Nephron progenitor cell (in vitro differentiated cells): ENCODE measurements around the gene FMNL2.
"Not testable (repeated sequence)": the region's sequence is repeated elsewhere in the genome, so short reads cannot be mapped to it uniquely, and the experiment has no call there.

Source experiments
- DNase-seq: peaks from one replicate; pipeline ENCODE4 v3.0.0; 2021
- H3K27ac Mint-ChIP-seq: 2 replicates; pipeline ENCODE4 v1.8.0; 2021; ENCODE audit warnings: mild to moderate bottlenecking, moderate library complexity, mixed read lengths
- H3K27me3 Mint-ChIP-seq: 2 replicates; pipeline ENCODE4 v1.8.0; 2021; ENCODE audit warnings: mild to moderate bottlenecking, low read depth, mixed read lengths; ENCODE audit not compliant: poor library complexity
- H3K36me3 Mint-ChIP-seq: 2 replicates; pipeline ENCODE4 v1.8.0; 2021; ENCODE audit warnings: low read depth, mixed read lengths
- H3K4me1 Mint-ChIP-seq: 2 replicates; pipeline ENCODE4 v1.8.0; 2021; ENCODE audit warnings: mixed read lengths
- H3K4me3 Mint-ChIP-seq: 2 replicates; pipeline ENCODE4 v1.8.0; 2021; ENCODE audit warnings: mild to moderate bottlenecking, moderate library complexity, mixed read lengths
- H3K9me3 Mint-ChIP-seq: 2 replicates; pipeline ENCODE4 v1.8.0; 2021; ENCODE audit warnings: mild to moderate bottlenecking, moderate library complexity, mixed read lengths
- TF ChIP-seq, protein P1 (sequence below): fragments of 200-600 bp; sonication (generic); IDR thresholded peaks from 2 replicates; pipeline ENCODE4 v1.5.0; 2021; ENCODE audit warnings: antibody characterized with exemption

FMNL2 gene

DNA sequence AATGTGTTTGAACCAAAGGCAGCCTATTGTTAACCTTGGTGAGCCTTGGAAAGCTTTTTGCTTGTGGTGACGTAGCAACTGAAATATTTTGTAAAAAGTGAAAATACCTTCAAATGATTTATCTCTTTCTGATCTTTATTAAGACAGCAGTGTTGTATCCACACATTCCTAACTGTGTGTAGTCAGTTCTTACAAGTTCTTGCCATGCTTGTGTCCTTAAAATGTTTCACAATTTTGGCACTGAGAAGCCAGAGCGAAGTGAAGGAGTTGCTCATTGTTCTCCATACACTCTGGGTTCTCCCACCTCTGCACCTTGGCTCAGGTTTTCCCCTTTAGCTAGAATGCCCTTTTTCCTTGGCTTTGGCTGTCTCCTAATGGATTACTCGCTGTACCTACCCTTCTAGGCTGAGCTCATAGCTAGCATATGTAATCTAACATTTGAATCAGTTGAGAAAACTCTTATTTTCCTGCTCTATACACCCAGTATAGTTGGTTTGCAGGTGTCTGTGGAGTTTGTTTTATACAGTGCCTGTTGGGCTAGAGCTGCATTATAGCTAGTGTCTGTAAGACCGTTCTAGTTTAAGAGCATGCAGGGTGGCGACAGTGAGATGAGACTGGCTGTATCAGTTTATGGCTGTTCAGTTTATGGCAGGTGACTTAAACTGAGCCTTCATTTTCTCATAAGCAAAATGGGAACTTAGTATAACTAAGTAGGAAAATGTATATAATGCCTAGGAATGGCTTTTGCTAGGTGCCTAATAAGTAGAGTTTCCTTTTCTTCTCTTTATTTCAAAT lies 45.5 kb downstream of the FMNL2 start:
- H3K9me3 Mint-ChIP-seq = no peaks in the 10 kb centered on the region
- H3K27me3 Mint-ChIP-seq = no peaks in the 10 kb centered on the region
- peak overlapping the region; percentile 77 for H3K27ac Mint-ChIP-seq
- TF ChIP-seq, protein P1, sequence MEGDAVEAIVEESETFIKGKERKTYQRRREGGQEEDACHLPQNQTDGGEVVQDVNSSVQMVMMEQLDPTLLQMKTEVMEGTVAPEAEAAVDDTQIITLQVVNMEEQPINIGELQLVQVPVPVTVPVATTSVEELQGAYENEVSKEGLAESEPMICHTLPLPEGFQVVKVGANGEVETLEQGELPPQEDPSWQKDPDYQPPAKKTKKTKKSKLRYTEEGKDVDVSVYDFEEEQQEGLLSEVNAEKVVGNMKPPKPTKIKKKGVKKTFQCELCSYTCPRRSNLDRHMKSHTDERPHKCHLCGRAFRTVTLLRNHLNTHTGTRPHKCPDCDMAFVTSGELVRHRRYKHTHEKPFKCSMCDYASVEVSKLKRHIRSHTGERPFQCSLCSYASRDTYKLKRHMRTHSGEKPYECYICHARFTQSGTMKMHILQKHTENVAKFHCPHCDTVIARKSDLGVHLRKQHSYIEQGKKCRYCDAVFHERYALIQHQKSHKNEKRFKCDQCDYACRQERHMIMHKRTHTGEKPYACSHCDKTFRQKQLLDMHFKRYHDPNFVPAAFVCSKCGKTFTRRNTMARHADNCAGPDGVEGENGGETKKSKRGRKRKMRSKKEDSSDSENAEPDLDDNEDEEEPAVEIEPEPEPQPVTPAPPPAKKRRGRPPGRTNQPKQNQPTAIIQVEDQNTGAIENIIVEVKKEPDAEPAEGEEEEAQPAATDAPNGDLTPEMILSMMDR = no peak
- no peak for DNase-seq
- peaks cover 42% of the 10 kb centered on the region for H3K4me1 Mint-ChIP-seq
- no peak overlapping the region for H3K4me3 Mint-ChIP-seq
- peaks cover 5% of the 10 kb centered on the region for H3K36me3 Mint-ChIP-seq

DNA sequence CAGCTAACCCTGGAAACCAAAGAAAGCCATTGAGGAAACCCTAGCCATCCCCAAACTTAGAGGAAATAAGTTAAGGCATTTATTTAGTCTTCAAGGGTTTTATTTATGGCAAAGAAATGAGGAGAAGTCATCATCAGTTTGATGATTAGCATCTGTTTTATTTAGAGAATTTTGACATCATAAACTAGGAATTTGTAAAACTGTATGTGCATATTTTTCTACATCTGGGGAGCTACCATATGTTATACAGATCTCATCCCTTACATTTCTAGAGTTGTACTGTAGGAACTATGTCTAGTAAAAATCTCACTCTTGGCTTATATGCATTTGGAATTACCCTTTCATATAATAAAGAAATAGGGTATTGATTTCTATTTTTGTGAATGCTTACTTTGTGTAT lies 48.7 kb downstream of the FMNL2 start:
- Mint-ChIP-seq H3K4me3 (no peak overlapping the region), H3K9me3 (no peaks in the 10 kb centered on the region), H3K27me3 (no peaks in the 10 kb centered on the region), H3K36me3 (peaks cover 13% of the 10 kb centered on the region), H3K4me1 (peaks cover 54% of the 10 kb centered on the region), H3K27ac (no peak overlapping the region)
- DNase-seq = no peak
- TF ChIP-seq, protein P1 = no peak

- Mint-ChIP-seq H3K4me1 (peaks cover 49% of the 10 kb centered on the region), H3K36me3 (peaks cover 26% of the 10 kb centered on the region), H3K9me3 (peaks cover 5% of the 10 kb centered on the region), H3K4me3 (no peak overlapping the region), H3K27me3 (no peaks in the 10 kb centered on the region), H3K27ac (no peak overlapping the region)
- TF ChIP-seq, protein P1 = no peak
- DNase-seq = no peak
Observed at GRCh38 chr2:152384992-152385391, 50.0 kb downstream of the FMNL2 start.

DNA sequence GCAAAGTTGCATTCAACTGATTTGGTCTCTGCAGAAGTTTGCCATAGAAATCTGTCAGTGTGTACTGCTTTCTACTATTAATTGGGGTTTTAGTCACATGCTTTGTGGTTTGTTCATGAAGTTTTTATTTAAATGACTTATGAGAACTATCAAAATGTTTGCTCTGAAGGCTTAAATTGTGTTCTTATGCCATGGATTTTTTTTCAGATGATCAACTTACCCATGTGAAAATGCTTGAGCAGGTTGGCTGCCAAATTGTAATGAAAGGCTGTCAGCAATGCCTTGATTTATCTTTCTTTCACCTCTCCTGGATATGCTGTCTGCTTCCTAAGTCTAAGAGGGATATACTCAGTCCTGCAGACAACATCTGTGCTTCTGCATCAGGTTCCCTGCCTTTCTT lies 50.7 kb downstream of the FMNL2 start:
- DNase-seq = no peak
- H3K9me3 Mint-ChIP-seq = peaks cover 5% of the 10 kb centered on the region
- H3K27me3 Mint-ChIP-seq = no peaks in the 10 kb centered on the region
- peaks cover 31% of the 10 kb centered on the region for H3K36me3 Mint-ChIP-seq
- TF ChIP-seq, protein P1 = no peak
- no peak overlapping the region for H3K27ac Mint-ChIP-seq
- H3K4me1 Mint-ChIP-seq = peaks cover 42% of the 10 kb centered on the region
- H3K4me3 Mint-ChIP-seq = no peak overlapping the region

DNA sequence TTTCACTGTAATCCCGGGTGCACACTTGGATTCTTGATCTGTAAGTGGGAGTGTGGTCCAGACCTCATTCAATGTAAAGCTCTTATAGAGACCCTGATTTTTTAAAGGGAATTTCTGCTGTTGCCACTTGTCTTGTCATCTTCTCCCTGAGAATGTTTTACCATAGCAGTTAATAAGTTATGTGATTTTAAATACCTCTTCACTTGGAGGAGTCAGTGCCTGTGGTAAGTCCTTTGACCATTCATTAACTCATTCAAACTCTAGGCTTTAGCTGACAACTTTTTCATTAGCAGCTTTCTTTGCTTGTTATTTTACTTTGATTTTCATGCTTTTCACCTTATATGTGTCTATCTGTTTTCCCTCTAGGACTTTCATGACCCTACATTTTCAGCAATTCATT lies 51.3 kb downstream of the FMNL2 start:
- no peak overlapping the region for H3K4me3 Mint-ChIP-seq
- H3K36me3 Mint-ChIP-seq = peaks cover 34% of the 10 kb centered on the region
- H3K27me3 Mint-ChIP-seq = no peaks in the 10 kb centered on the region
- H3K4me1 Mint-ChIP-seq = peaks cover 36% of the 10 kb centered on the region
- TF ChIP-seq, protein P1 = no peak
- H3K9me3 Mint-ChIP-seq = peaks cover 5% of the 10 kb centered on the region
- no peak for DNase-seq
- peak overlapping the region; percentile 77 for H3K27ac Mint-ChIP-seq

GRCh38 chr2:152387041-152387440 lies 52.1 kb downstream of the FMNL2 start:
- Mint-ChIP-seq H3K4me1 (peaks cover 33% of the 10 kb centered on the region), H3K4me3 (no peak overlapping the region), H3K36me3 (peaks cover 38% of the 10 kb centered on the region), H3K27me3 (no peaks in the 10 kb centered on the region), H3K9me3 (peaks cover 5% of the 10 kb centered on the region), H3K27ac (no peak overlapping the region)
- no peak for DNase-seq
- TF ChIP-seq, protein P1 = no peak

DNA sequence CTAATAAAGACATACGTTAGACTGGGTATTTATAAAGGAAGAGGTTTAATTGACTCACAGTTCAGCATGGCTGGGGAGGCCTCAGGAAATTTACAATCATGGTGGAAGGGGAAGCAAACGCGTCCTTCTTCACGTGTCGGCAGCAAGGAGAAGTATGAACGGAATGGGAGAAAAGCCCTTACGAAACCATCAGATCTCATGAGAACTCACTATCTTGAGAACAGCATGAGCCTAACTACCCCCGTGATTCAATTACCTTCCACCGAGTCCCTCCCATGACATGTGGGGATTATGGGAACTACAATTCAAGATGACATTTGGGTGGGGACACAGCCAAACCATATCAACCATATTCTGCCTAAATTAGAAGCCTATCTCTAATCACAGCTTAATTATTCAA lies 53.3 kb downstream of the FMNL2 start:
- peaks cover 40% of the 10 kb centered on the region for H3K4me1 Mint-ChIP-seq
- DNase-seq, H3K9me3 Mint-ChIP-seq, H3K27ac Mint-ChIP-seq, H3K4me3 Mint-ChIP-seq, H3K27me3 Mint-ChIP-seq: not testable (repeated sequence)
- peaks cover 38% of the 10 kb centered on the region for H3K36me3 Mint-ChIP-seq
